ENCODE data around the gene NFKBIB.

DNA sequence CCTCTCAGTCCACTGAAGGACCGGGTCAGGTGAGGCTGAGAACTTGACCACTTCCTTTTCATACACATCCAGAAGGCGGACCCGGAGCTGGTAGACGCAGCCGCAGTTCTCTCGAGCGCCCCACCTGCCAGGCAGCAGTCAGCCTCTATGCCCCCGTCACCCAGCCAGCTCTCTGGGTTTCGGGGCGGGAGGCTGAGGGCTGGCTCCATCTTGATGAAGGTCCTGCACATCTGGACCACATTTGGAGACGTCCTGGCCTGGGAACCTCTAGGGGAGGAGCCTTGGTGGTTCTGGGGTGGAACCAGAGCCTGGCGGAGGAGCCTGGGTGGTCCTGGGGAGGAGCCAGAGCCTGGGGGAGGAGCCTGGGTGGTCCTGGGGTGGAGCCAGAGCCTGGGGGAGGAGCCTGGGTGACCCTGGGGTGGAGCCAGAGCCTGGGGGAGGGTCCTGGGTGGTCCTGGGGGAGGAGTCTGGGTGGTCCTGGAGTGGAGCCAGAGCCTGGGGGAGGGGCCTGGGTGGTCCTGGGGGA is 45.3 kb downstream of the NFKBIB start:
- TF ChIP-seq, protein P1, sequence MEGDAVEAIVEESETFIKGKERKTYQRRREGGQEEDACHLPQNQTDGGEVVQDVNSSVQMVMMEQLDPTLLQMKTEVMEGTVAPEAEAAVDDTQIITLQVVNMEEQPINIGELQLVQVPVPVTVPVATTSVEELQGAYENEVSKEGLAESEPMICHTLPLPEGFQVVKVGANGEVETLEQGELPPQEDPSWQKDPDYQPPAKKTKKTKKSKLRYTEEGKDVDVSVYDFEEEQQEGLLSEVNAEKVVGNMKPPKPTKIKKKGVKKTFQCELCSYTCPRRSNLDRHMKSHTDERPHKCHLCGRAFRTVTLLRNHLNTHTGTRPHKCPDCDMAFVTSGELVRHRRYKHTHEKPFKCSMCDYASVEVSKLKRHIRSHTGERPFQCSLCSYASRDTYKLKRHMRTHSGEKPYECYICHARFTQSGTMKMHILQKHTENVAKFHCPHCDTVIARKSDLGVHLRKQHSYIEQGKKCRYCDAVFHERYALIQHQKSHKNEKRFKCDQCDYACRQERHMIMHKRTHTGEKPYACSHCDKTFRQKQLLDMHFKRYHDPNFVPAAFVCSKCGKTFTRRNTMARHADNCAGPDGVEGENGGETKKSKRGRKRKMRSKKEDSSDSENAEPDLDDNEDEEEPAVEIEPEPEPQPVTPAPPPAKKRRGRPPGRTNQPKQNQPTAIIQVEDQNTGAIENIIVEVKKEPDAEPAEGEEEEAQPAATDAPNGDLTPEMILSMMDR (conservative IDR thresholded peaks at IDR 0.05 in 1 of 2, IDR thresholded peaks at IDR 0.05 in 1 of 2; ENCODE audit: extremely low read depth in 1 of 2, insufficient read depth in 1 of 2, low read depth in 1 of 2, low read length in 2 of 2): no peak
- no peak for TF ChIP-seq EZH2 (IDR thresholded peaks at IDR 0.05; ENCODE audit: borderline replicate concordance, low read length)
